Fibroblast of villous mesenchyme (primary cell): ENCODE results near the gene ZSWIM8. TPM values are rescaled to one million over a fixed set of nuclear protein-coding genes. Genes with fewer than 3 reads are reported as not detected.
A peak's percentile ranks its signal among the peaks of the same experiment; 100 is the strongest.

Source experiments
- DNase-seq: peaks from one replicate; pipeline ENCODE4 v3.0.0-alpha.2; 2010; ENCODE audit warnings: low read depth
- H3K4me3 ChIP-seq: 2 replicates; pipeline ENCODE4 v1.5.1; 2011; ENCODE audit warnings: low read depth, mild to moderate bottlenecking, low read length
- CTCF ChIP-seq: IDR thresholded peaks from 2 replicates; pipeline ENCODE4 v1.5.1; 2012; ENCODE audit warnings: low read depth, mild to moderate bottlenecking, low read length; ENCODE audit not compliant: insufficient read depth
- total RNA-seq: library from RNA; depleted of rRNA; stranded (reverse); fragments of >200 nt; gene quantifications from 2 replicates; pipeline ENCODE4 v1.2.3, GENCODE V29; 2012

The ZSWIM8 gene
- total RNA-seq, 1 donor = 82.5 TPM

- no peak overlapping the region for H3K4me3 ChIP-seq
- DNase-seq = no peak
- TF ChIP-seq CTCF = no peak
These were observed 23.8 kb downstream of the ZSWIM8 start for GRCh38 chr10:73809061-73809818.

- TF ChIP-seq CTCF = no peak
- no peak for DNase-seq
- H3K4me3 ChIP-seq = peak overlapping the region; percentile 81
These were observed 24.9 kb downstream of the ZSWIM8 start for GRCh38 chr10:73810358-73810734.

- no peak for TF ChIP-seq CTCF
- H3K4me3 ChIP-seq = peak overlapping the region; percentile 81
- peak; percentile 22 for DNase-seq
These were observed 25.5 kb downstream of the ZSWIM8 start for GRCh38 chr10:73810735-73811465.

- no peak for DNase-seq
- no peak for TF ChIP-seq CTCF
These were observed 27.3 kb downstream of the ZSWIM8 start for GRCh38 chr10:73812657-73813056.

GRCh38 chr10:73813333-73813732 is 27.9 kb downstream of the ZSWIM8 start:
- H3K4me3 ChIP-seq = no peak overlapping the region
- TF ChIP-seq CTCF = no peak
- DNase-seq = no peak

More at GRCh38 chr10:73812657-73813056, 27.3 kb downstream of the ZSWIM8 start:
- H3K4me3 ChIP-seq = no peak overlapping the region

- H3K4me3 ChIP-seq = no peak overlapping the region
- TF ChIP-seq CTCF = no peak
- no peak for DNase-seq
These were observed 29.0 kb downstream of the ZSWIM8 start for GRCh38 chr10:73814276-73814895.
